GM10248 (cell line): ENCODE measurements around the gene PLB1.

ENCODE experiments used
- CTCF ChIA-PET: fragments of 300-600 bp; sonication (Branson Sonifier 250); formaldehyde crosslinking; extraction: SDS; loops from one replicate; lab custom pipeline; 2021; ENCODE audit warnings: antibody characterized with exemption; lab: Yijun Ruan, JAX
- POLR2A ChIA-PET: fragments of 350-650 bp; sonication (Branson Sonifier 250); formaldehyde crosslinking; extraction: SDS; loops from one replicate; lab custom pipeline; 2020; ENCODE audit warnings: antibody characterized with exemption; lab: Yijun Ruan, JAX
- DNase-seq: peaks from one replicate; pipeline ENCODE4 v3.0.0; 2012; ENCODE audit errors: extremely low spot score
- CTCF ChIP-seq: IDR thresholded peaks from 2 replicates; pipeline ENCODE4 v1.5.1; 2012; ENCODE audit warnings: mild to moderate bottlenecking, low read depth; ENCODE audit errors: extremely low read depth, missing control alignments, control extremely low read depth

The PLB1 gene

GRCh38 chr2:28449488-28450395 lies 46.1 kb upstream of the PLB1 start:
- peak; percentile 49 for DNase-seq
- CTCF ChIA-PET: interaction anchor here (1.0 to 1.7 kb wide), 4 partner anchors 10 to 745 kb away, joined by 3 to 5 read pairs (median 3); no protein-coding TSS in a partner anchor

GRCh38 chr2:28450901-28451565 lies 44.8 kb upstream of the PLB1 start:
- DNase-seq: no peak
- TF ChIP-seq CTCF: no peak
- CTCF ChIA-PET: interaction anchor here (1.0 kb wide), 1 partner anchor 697 kb away, joined by 5 read pairs; no protein-coding TSS in a partner anchor
- POLR2A ChIA-PET: no interaction called here

More at GRCh38 chr2:28449488-28450395, 46.1 kb upstream of the PLB1 start:
- no peak for TF ChIP-seq CTCF
- POLR2A ChIA-PET: no interaction called here

- ChIA-PET CTCF (interaction anchor here (0.6 to 2.4 kb wide), 19 partner anchors 8 to 748 kb away, joined by 3 to 21 read pairs (median 4); no protein-coding TSS in a partner anchor), POLR2A (no interaction called here)
- no peak for TF ChIP-seq CTCF
- no peak for DNase-seq
Observed at GRCh38 chr2:28451793-28452533, 43.9 kb upstream of the PLB1 start.

- CTCF ChIA-PET: interaction anchor here (0.6 to 2.4 kb wide), 22 partner anchors 9 to 748 kb away, joined by 3 to 21 read pairs (median 4); no protein-coding TSS in a partner anchor
- TF ChIP-seq CTCF: peak; percentile 94
- POLR2A ChIA-PET: no interaction called here
- DNase-seq: peak; percentile 79
Observed at GRCh38 chr2:28452534-28453081, 43.3 kb upstream of the PLB1 start.

GRCh38 chr2:28453396-28453795 lies 42.5 kb upstream of the PLB1 start:
- CTCF ChIA-PET: interaction anchor here (0.8 to 2.4 kb wide), 19 partner anchors 10 to 749 kb away, joined by 3 to 21 read pairs (median 4); no protein-coding TSS in a partner anchor
- no peak for TF ChIP-seq CTCF
- DNase-seq: no peak
- POLR2A ChIA-PET: no interaction called here
